ENCODE measurements around the gene CEP72. TPM values are rescaled to one million over a fixed set of nuclear protein-coding genes. Genes with fewer than 3 reads are reported as not detected.

CEP72 gene
- polyA plus RNA-seq, 1 of the 3 experiments (the other 2 are of a cell fraction) = 4.4 TPM

DNA sequence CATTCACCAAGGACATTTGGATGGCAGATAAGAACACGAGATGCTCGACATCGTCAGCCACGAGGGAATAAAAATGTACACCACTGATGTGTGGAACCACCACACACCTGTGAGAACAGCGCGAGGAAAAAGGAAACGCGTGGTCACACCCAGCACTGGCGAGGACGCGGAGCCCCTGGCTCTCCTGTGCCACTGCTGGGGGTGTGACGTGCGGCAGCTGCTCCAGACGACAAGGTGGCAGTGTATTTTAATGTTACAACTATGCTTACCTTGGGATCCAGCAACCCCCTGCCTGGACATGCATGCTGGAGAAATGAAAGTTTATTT is 13.6 kb upstream of the CEP72 start (continued):
- TF ChIP-seq, protein P1, sequence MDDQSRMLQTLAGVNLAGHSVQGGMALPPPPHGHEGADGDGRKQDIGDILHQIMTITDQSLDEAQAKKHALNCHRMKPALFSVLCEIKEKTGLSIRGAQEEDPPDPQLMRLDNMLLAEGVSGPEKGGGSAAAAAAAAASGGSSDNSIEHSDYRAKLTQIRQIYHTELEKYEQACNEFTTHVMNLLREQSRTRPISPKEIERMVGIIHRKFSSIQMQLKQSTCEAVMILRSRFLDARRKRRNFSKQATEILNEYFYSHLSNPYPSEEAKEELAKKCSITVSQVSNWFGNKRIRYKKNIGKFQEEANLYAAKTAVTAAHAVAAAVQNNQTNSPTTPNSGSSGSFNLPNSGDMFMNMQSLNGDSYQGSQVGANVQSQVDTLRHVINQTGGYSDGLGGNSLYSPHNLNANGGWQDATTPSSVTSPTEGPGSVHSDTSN (IDR thresholded peaks at IDR 0.05) = no peak
- TF ChIP-seq NRF1 (IDR thresholded peaks at IDR 0.05; ENCODE audit: low read depth, low read length) = no peak
- no peak for TF ChIP-seq ELF1 (IDR thresholded peaks at IDR 0.05)

DNA sequence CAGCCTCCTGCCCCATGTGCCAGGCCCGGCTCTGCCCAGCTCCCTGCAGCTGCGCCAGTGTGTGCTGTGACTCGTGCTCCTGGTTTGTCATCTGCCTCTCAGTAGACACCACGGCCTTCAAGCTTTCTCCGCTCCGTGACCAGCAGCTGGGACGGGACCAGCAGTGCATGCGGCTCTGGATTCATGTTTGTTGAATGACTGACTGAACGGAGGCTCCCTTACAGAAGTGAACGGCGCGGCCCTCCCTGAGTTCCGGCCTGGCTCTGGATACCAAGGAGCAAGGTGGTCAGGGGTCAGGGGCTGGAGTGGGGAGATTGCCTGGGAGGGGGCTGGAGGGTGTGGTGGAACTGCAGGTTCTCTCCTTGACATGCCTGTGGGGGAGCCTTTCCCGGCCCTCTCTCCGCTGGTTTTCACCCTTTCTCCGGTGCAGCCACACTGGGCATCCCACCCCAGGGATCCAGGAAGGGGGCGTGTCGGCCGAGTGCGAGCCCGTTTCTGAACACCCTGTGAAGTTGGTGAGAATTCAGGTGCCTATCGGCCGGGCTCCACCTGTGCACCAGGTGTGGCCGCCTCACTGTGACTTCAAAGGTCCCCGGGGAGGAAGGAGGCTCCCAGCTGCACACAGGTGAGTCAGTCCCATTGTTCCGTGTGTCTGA is 11.1 kb upstream of the CEP72 start:
- Histone ChIP-seq H3K9me3 (no peaks in the 10 kb centered on the region), H3K9me2 (no peaks in the 10 kb centered on the region), H3K4me1 (ENCODE audit: control insufficient read depth in 1 of 2, insufficient read depth in 2 of 2, low read depth in 1 of 2, low read length in 1 of 2) (no peaks in the 10 kb centered on the region), H3K27me3 (ENCODE audit: insufficient read depth) (peaks cover 18% of the 10 kb centered on the region), H2AFZ (ENCODE audit: low read depth) (no peak overlapping the region), H3K4me2 (no peak overlapping the region), H3K79me2 (ENCODE audit: insufficient read depth) (no peaks in the 10 kb centered on the region), H3K9ac (no peak overlapping the region), H3K27ac (ENCODE audit: low read depth in 2 of 2, low read length in 1 of 2) (no peak overlapping the region), H3F3A (replicated peaks; ENCODE audit: insufficient read depth) (no peaks in the 10 kb centered on the region), H3K36me3 (replicated peaks in 1 of 2; ENCODE audit: control insufficient read depth in 1 of 2, insufficient read depth in 2 of 2, low read length in 1 of 2) (no peaks in the 10 kb centered on the region), H4K20me1 (ENCODE audit: insufficient read depth) (no peaks in the 10 kb centered on the region), H3K4me3 (ENCODE audit: low read depth in 2 of 2, low read length in 1 of 2) (no peak overlapping the region)
- DNase-seq = no peak
- TF ChIP-seq RAD21 (IDR thresholded peaks at IDR 0.05; ENCODE audit: low read length) (no peak), GABPA (IDR thresholded peaks at IDR 0.05; ENCODE audit: low read depth) (no peak), SMC3 (IDR thresholded peaks at IDR 0.05; ENCODE audit: low read depth, low read length) (no peak), TCF12 (IDR thresholded peaks at IDR 0.05) (no peak), TEAD4 (IDR thresholded peaks at IDR 0.05; ENCODE audit: borderline replicate concordance, insufficient read depth) (no peak), NRF1 (IDR thresholded peaks at IDR 0.05; ENCODE audit: low read depth, low read length) (no peak), FOXJ3 (CRISPR knock-in tag; IDR thresholded peaks at IDR 0.05) (no peak), ELF1 (IDR thresholded peaks at IDR 0.05) (no peak), SIN3A (IDR thresholded peaks at IDR 0.05; ENCODE audit: borderline replicate concordance, low read depth, low read length) (no peak), GATA2 (CRISPR knock-in tag; IDR thresholded peaks at IDR 0.05) (no peak)
- TF ChIP-seq, protein P2, sequence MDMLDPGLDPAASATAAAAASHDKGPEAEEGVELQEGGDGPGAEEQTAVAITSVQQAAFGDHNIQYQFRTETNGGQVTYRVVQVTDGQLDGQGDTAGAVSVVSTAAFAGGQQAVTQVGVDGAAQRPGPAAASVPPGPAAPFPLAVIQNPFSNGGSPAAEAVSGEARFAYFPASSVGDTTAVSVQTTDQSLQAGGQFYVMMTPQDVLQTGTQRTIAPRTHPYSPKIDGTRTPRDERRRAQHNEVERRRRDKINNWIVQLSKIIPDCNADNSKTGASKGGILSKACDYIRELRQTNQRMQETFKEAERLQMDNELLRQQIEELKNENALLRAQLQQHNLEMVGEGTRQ (IDR thresholded peaks at IDR 0.05; ENCODE audit: borderline replicate concordance, low read depth, low read length) = no peak
- ChIA-PET CTCF (no interaction called here), POLR2A (no interaction called here)
- WGBS (ENCODE audit: low lambda C conversion rate) = 69% methylated on average over 24 of the region's 26 CpGs

DNA sequence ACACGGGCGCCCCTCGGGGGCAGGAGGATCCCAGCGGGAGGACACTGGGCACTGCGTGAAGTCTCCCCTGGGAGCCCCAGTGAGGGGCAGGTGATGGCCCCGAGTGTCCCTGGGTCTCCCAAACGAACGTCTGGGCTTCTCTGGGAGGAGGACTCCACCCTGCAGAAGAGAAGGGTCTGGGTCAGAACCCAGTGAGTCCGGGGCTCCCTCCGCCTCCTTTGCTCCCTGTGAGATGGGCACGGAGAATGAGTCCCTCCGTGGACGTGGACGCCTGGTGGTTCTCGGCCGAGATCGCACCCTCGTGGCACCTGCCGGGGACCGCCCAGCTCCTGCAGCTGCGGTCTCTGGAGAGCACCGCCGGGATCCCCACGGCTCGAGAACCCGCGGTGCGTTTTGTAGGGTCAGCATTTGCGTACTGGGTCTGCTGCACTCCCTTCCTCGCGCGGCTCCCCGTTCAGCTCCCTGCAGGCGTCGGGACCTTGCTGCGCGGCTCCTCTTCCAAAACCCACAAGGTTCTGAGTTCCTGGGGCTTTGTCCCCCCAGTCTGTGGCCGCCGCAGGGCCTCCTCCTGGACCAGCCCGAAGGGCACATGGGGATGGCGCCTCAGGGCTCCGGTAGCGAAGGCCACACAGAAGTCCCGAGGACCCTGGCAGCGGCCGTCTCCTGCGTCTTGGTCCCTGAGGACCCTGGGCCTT is 10.2 kb upstream of the CEP72 start:
- Histone ChIP-seq H3K27me3 (ENCODE audit: insufficient read depth) (peaks cover 18% of the 10 kb centered on the region), H4K20me1 (ENCODE audit: insufficient read depth) (no peaks in the 10 kb centered on the region), H3K36me3 (replicated peaks in 1 of 2; ENCODE audit: control insufficient read depth in 1 of 2, insufficient read depth in 2 of 2, low read length in 1 of 2) (no peaks in the 10 kb centered on the region), H3K79me2 (ENCODE audit: insufficient read depth) (no peaks in the 10 kb centered on the region), H3K4me2 (no peak overlapping the region), H3K27ac (ENCODE audit: low read depth in 2 of 2, low read length in 1 of 2) (no peak overlapping the region), H3K9me3 (no peaks in the 10 kb centered on the region), H2AFZ (ENCODE audit: low read depth) (no peak overlapping the region), H3K4me1 (ENCODE audit: control insufficient read depth in 1 of 2, insufficient read depth in 2 of 2, low read depth in 1 of 2, low read length in 1 of 2) (no peaks in the 10 kb centered on the region), H3K4me3 (ENCODE audit: low read depth in 2 of 2, low read length in 1 of 2) (no peak overlapping the region), H3K9me2 (no peaks in the 10 kb centered on the region), H3F3A (replicated peaks; ENCODE audit: insufficient read depth) (no peaks in the 10 kb centered on the region), H3K9ac (no peak overlapping the region)
- ChIA-PET POLR2A (no interaction called here), CTCF (no interaction called here)
- TF ChIP-seq FOXJ3 (CRISPR knock-in tag; IDR thresholded peaks at IDR 0.05) = no peak
- no peak for TF ChIP-seq SIN3A (IDR thresholded peaks at IDR 0.05; ENCODE audit: borderline replicate concordance, low read depth, low read length)
- DNase-seq = no peak
- WGBS (ENCODE audit: low lambda C conversion rate) = 77% methylated on average over 11 of the region's 47 CpGs

Measured in SK-N-SH (cell line).